SU-DHL-6 (cell line): ENCODE measurements around the gene LPIN1.

Experiments
- CTCF ChIP-seq: fragments of 200-600 bp; sonication (generic); IDR thresholded peaks from one replicate; pipeline ENCODE4 v1.5.1; 2017; ENCODE audit warnings: antibody characterized with exemption, mild to moderate bottlenecking, low read length, moderate library complexity; ENCODE audit not compliant: insufficient read depth, poor library complexity, severe bottlenecking
- EZH2phosphoT487 ChIP-seq: fragments of 200-600 bp; sonication (generic), shearing (Covaris generic); conservative IDR thresholded peaks from 2 replicates; pipeline ENCODE4 v1.6.1; 2018; ENCODE audit warnings: mild to moderate bottlenecking, antibody characterized with exemption, low read length, moderate library complexity, mixed read lengths

DNA sequence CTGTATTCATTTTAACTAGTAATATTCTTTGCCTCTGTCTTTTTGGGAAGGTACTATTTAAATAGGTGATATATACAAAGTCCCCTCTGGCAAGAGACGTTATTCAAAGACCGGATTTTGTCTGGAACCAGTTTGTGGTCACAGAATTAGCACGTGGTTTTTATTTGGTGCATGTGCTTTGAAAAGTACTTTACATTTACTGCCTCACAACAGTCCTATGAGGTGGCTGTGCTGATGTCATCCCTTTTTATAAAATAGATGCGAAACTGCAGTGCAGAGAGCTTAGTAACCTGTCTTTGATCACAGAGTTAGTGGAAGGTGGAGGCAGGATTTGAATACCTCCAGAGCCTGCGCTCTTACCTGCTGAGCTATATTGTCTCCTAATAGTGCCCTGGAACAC, 4.0 kb downstream of the LPIN1 start:
- TF ChIP-seq EZH2phosphoT487 (no peak), CTCF (no peak)
